Activated CD8-positive, alpha-beta memory T cell treated with anti-CD3 and anti-CD28 coated beads, Interleukin-2, amount 50 U/mL, for 1 hour (primary cell): ENCODE data around the gene LRPAP1.
"Not testable (repeated sequence)": the region's sequence is repeated elsewhere in the genome, so short reads cannot be mapped to it uniquely, and the experiment has no call there.

Experiments used
- DNase-seq: peaks from one replicate; pipeline ENCODE4 v3.0.0-alpha.2; 2020; ENCODE audit errors: extremely low read depth

LRPAP1 gene, protein sequence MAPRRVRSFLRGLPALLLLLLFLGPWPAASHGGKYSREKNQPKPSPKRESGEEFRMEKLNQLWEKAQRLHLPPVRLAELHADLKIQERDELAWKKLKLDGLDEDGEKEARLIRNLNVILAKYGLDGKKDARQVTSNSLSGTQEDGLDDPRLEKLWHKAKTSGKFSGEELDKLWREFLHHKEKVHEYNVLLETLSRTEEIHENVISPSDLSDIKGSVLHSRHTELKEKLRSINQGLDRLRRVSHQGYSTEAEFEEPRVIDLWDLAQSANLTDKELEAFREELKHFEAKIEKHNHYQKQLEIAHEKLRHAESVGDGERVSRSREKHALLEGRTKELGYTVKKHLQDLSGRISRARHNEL

GRCh38 chr4:3531879-3532750 is at the start of gene LRPAP1:
LRPAP1 (minus strand) TSS chr4:3532422; CDS start chr4:3532412, 10 bp downstream.
- peak; percentile 48 for DNase-seq

DNA sequence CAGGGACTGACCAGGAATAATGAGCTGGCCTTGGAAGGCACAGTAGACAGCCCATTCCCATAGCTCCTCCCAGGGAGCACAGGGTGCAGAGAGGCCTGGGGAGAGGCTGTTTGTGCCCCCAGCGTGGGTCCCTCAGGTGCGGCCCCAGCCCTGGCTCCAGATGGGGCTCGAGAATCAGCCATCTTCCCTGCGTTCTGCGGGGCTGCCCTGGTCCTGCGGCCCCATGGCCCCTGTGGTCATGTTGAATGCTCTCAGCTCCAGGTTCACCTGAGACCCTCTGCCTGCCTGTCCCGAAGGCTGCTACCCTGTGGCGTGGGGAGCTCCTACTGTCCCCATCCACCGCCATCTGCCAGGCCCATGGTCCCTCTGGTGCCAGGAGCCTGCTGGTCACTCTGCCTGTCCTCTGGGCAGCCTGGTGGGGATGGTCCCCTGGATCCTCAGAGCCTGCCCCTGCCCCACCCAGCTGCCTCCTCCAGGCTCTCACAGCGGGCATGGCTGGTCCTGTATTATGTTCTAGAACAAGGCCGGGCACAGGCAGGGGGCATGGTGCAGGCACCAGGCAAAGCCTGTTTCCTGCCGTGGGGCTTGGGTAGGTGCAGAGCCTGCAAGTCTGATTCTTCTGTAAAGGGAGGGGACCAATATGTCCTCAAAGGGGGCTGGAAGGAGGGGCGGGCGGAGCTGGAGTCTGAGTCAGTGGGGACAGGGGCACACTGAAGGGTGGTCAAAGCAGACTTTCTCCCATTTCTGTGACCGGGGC is 49.3 kb upstream of the LRPAP1 start:
- not testable (repeated sequence) for DNase-seq

DNA sequence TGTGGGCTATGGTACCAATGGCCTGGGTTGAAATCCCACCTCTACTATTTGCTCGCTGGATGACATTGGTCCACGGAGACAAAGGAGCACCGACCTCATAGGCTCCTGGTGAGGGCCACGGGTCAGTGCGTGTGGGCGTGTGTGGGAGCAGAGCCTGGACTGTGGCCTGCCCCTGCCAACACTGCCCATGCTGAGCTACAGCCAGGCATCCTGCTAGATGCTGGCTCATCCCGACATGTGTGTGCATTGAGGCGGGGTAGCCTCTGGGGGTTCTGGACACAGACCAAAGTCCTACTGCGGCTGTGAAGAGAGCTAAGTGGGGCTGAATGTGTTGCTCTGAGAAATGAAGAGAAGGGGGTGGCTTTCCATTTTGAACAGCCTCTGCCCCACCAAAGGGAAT is 48.6 kb upstream of the LRPAP1 start:
- not testable (repeated sequence) for DNase-seq

GRCh38 chr4:3578527-3579144 is 46.4 kb upstream of the LRPAP1 start:
- not testable (repeated sequence) for DNase-seq

GRCh38 chr4:3578052-3578451 is 45.8 kb upstream of the LRPAP1 start:
- DNase-seq, result not testable (repeated sequence)

- not testable (repeated sequence) for DNase-seq
Observed at GRCh38 chr4:3577208-3577892, 45.1 kb upstream of the LRPAP1 start.

DNA sequence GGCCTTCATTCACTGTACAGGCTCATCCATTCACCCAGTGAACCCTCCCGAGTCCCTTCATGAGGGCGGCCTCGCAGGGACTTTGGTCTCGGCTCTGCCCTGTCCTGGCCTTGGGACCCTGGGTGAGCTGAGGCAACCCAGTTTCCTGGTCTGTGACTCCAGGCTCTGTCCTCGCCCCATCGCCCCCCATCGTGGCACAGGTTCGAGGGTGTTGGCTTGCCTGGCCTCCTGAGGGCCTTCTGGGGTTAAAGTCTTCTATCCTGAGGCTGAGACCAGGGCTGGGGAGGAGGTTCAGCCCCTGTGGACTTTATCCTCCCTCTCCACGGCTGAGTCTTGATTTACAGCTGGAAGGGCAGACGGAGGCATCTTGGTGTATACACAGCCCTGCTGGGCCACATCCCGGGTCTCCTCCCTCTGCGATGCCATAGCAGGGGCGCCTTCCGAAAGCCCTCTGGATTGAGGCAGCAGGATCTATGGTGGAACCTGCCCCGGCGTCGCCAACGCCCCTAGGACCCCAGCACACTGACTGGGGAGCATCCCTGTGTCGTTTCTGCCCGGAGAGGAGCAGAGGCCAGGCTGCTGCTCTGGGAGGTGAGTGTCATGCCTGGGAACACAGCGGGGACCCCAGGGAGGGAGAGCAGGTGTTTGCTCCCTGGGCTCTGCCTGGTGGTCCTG is 44.4 kb upstream of the LRPAP1 start:
- DNase-seq, result not testable (repeated sequence)

DNA sequence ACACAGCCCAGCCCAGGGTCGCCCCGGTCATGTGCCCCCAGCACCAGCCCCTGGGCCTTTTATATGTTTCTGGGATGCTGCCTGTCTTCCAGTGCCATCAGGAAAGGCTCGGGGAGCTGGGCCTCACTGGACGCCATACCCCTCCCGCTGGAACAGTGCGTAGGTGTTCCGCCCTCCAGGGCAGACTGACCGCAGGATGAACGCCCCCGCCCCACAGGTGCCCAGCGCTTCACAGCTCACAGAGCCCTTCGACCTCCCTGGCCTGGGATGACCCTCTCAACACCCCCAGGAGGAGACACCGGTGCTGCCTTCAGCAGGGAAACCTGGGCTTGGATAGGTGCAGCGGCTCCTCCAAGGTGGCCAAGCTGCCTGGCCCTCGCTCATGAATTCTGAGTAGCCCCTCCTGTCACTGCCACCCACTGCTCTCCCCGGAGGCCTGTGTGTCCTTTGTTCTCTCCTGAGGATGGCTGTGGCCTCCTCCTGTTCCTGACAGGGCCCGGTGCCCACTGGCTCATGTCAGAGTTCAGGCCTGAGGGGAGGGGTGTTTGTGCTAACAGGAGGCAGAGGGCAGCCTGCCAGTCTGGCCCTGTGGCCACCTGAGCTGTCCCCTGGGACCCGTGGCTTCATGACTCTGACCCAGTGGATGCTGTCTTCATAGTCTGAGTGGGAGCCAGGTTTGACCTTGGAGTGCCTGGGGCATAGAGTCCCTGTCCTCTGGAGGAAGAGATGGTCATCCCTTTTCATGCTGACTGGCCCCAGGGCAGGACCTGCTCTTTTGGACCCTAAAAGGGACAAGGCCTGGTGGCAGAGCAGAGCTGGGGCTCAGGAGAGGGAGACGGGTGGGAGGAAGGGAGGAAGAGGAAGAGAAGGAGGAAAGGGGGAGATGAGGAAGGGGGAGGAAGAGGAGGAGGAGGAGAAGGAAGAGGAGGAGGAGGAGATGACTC is 43.5 kb upstream of the LRPAP1 start:
- not testable (repeated sequence) for DNase-seq

GRCh38 chr4:3574865-3575264 is 42.6 kb upstream of the LRPAP1 start:
- not testable (repeated sequence) for DNase-seq

- not testable (repeated sequence) for DNase-seq
Observed at GRCh38 chr4:3574346-3574745, 42.1 kb upstream of the LRPAP1 start.

- no peak for DNase-seq
Observed at GRCh38 chr4:3573131-3573530, 40.9 kb upstream of the LRPAP1 start.

- no peak for DNase-seq
Observed at GRCh38 chr4:3572363-3572762, 40.1 kb upstream of the LRPAP1 start.

- no peak for DNase-seq
Observed at GRCh38 chr4:3571921-3572320, 39.7 kb upstream of the LRPAP1 start.

- DNase-seq, result not testable (repeated sequence)
Observed at GRCh38 chr4:3570923-3571322, 38.7 kb upstream of the LRPAP1 start.

GRCh38 chr4:3569611-3570010 is 37.4 kb upstream of the LRPAP1 start:
- DNase-seq, result not testable (repeated sequence)

DNA sequence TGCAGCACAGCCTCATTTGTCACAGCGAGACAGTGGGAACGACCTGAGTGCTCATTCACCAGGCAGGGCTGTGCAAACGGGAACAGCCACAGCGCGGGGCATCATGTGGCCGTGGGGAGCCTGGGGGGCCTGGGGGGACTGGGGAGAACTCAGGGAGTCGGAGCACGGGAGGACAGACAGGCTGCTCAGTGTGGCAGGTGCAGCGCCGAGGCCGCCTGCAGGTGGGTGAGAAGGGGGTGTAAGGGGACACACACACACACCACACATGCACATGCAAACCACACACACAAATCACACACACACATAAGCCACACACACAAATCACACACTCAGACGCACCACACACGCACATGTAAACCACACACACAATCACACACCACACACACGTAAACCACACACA is 34.5 kb upstream of the LRPAP1 start:
- DNase-seq, result not testable (repeated sequence)

DNA sequence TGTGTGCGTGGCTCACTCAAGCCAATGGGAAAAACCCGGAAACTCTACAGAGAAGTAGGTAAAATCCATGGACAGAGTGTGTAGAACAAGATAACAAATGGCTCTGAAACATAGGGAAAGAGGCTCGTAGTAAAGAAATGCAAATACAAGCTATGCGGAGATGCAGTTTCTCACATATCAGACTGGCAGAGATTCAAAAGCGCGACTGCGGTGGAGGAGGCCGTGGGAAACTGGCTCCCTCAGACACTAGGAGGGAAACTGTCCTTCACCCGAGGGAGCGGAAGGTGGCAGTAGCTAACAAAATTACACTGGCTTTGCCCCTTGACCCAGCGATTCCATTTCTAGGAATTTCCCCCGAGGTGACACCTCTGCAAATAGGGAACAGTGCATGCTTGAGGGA is 34.1 kb upstream of the LRPAP1 start:
- DNase-seq, result not testable (repeated sequence)

GRCh38 chr4:3564948-3565347 is 32.7 kb upstream of the LRPAP1 start:
- not testable (repeated sequence) for DNase-seq

DNA sequence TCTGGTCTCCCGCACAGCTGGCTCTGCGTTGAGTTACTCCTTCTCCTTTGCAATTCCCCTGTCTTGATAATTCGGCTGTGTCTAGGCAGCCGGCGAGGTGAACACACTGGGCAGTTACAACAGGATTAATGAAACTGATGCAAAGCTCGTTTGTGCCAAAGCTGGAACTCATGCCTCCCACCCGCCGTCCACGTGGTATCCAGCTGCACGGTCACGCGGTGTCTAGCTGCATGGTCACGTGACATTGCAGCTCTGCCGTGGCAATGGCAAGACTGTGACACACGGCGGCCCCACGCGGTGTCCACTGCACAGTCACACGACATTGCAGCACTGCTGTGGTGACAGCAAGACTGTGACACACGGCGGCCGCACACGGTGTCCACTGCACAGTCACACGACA is 31.2 kb upstream of the LRPAP1 start:
- DNase-seq, result no peak
